A549 (cell line): ENCODE data around the gene NTRK3. TPM values are rescaled to one million over a fixed set of nuclear protein-coding genes. Genes with fewer than 3 reads are reported as not detected.

ENCODE experiments used
- ATAC-seq, 2 experiments: fragments of 200-7000 bp in 1 of 2; fragments of >200 bp in 1 of 2; cut with Nextera tagmentation in 1 of 2; cut with Tn5 transposase in 1 of 2; 3 replicates each; pipeline versions ENCODE4 v1.8.0 to v1.9.1; 2018 to 2020; ENCODE audit warnings: mild to moderate bottlenecking in 1 of 2, moderate library complexity in 1 of 2
- CTCF ChIA-PET: fragments of 300-600 bp; sonication (Branson Sonifier 250); formaldehyde crosslinking; extraction: SDS; loops from one replicate; lab custom pipeline; 2021; ENCODE audit warnings: antibody characterized with exemption, inconsistent platforms; lab: Yijun Ruan, JAX
- POLR2A ChIA-PET: fragments of 350-600 bp; formaldehyde crosslinking; extraction: SDS; loops from one replicate; lab custom pipeline; 2021; ENCODE audit warnings: antibody characterized with exemption, inconsistent platforms; lab: Yijun Ruan, JAX
- DNase-seq, 2 experiments: peaks; one replicate each; pipeline versions ENCODE4 v3.0.0 to v3.0.0-alpha.2; 2011 to 2016; ENCODE audit warnings: low read depth in 1 of 2, low spot score in 1 of 2
- FAIRE-seq: peaks from 2 replicates; lab custom pipeline; 2011; peaks lifted over from hg19 to GRCh38; lab: Jason Lieb, UNC
- H3K27ac ChIP-seq, 2 experiments: fragments of >200 bp; sonication (Bioruptor Twin); formaldehyde crosslinking; 3 replicates each; pipeline ENCODE4 v1.5.1; 2016 to 2017
- H3K4me1 ChIP-seq: fragments of >200 bp; sonication (Bioruptor Twin); formaldehyde crosslinking; 3 replicates; pipeline ENCODE4 v1.6.1; 2016
- H3K4me2 ChIP-seq: fragments of >200 bp; sonication (Bioruptor Twin); formaldehyde crosslinking; 3 replicates; pipeline ENCODE4 v1.6.1; 2016
- H3K4me3 ChIP-seq: fragments of >200 bp; sonication (Bioruptor Twin); formaldehyde crosslinking; 3 replicates; pipeline ENCODE4 v1.5.1; 2016
- H3K9me3 ChIP-seq: fragments of >200 bp; sonication (Bioruptor Twin); formaldehyde crosslinking; 3 replicates; pipeline ENCODE4 v1.6.1; 2016
- ATOH8 ChIP-seq: fragments of 250-450 bp; sonication (Bioruptor Pico); IDR thresholded peaks from 2 replicates; pipeline ENCODE4 v1.5.0; 2020; ENCODE audit warnings: low read depth, mild to moderate bottlenecking, moderate library complexity
- CEBPB ChIP-seq, 2 experiments: fragments of >200 bp in 1 of 2; sonication (Bioruptor Twin) in 1 of 2; formaldehyde crosslinking in 1 of 2; IDR thresholded peaks; 2 replicates each; pipeline ENCODE4 v1.6.1; 2012 to 2016
- FOXS1 ChIP-seq: fragments of 250-450 bp; sonication (Bioruptor Pico); IDR thresholded peaks from 2 replicates; pipeline ENCODE4 v1.5.0; 2020; ENCODE audit warnings: mild to moderate bottlenecking, moderate library complexity
- HDAC2 ChIP-seq: fragments of 200-600 bp; sonication (generic); IDR thresholded peaks from 2 replicates; pipeline ENCODE4 v1.6.1; 2016
- HOXB13 ChIP-seq: fragments of 250-450 bp; sonication (Bioruptor Pico); IDR thresholded peaks from 2 replicates; pipeline ENCODE4 v1.5.0; 2020; ENCODE audit warnings: low read depth, mild to moderate bottlenecking, moderate library complexity
- JUN ChIP-seq, 2 experiments: fragments of >200 bp; sonication (Bioruptor Twin); formaldehyde crosslinking; IDR thresholded peaks; 2 replicates in 1 of 2; 3 replicates in 1 of 2; pipeline ENCODE4 v1.6.1; 2016 to 2017
- MAX ChIP-seq: IDR thresholded peaks from 2 replicates; pipeline ENCODE4 v1.6.1; 2012
- MAZ ChIP-seq: fragments of 150-350 bp; IDR thresholded peaks from 2 replicates; pipeline ENCODE4 v1.6.1; 2014; ENCODE audit warnings: antibody characterized with exemption, low read depth, low read length, borderline replicate concordance
- PBX3 ChIP-seq: IDR thresholded peaks from 2 replicates; pipeline ENCODE4 v1.6.1; 2012
- POLR2A ChIP-seq: IDR thresholded peaks from 2 replicates; pipeline ENCODE4 v1.6.1; 2012; ENCODE audit warnings: mild to moderate bottlenecking, low read length
- RAD21 ChIP-seq, 2 experiments: fragments of >200 bp in 1 of 2; sonication (Bioruptor Twin) in 1 of 2; formaldehyde crosslinking in 1 of 2; IDR thresholded peaks in 1 of 2; conservative IDR thresholded peaks in 1 of 2; 2 replicates in 1 of 2; 3 replicates in 1 of 2; pipeline ENCODE4 v1.6.1; 2012 to 2018; ENCODE audit warnings: inconsistent platforms in 1 of 2
- RARB ChIP-seq: fragments of 250-450 bp; sonication (Bioruptor Pico); IDR thresholded peaks from 2 replicates; pipeline ENCODE4 v1.8.0; 2021; ENCODE audit warnings: mild to moderate bottlenecking, moderate library complexity
- RCOR1 ChIP-seq: fragments of 150-350 bp; IDR thresholded peaks from 2 replicates; pipeline ENCODE4 v1.6.1; 2014; ENCODE audit warnings: antibody characterized with exemption, low read length, low read depth
- RFX5 ChIP-seq: fragments of 450-650 bp; IDR thresholded peaks from 2 replicates; pipeline ENCODE4 v1.7.1; 2014; ENCODE audit warnings: antibody characterized with exemption, mild to moderate bottlenecking, moderate library complexity
- RNF2 ChIP-seq: fragments of 200-600 bp; sonication (generic); IDR thresholded peaks from 2 replicates; pipeline ENCODE4 v1.6.1; 2016; ENCODE audit warnings: low read depth, mild to moderate bottlenecking, antibody characterized with exemption, moderate library complexity, borderline replicate concordance
- TFCP2L1 ChIP-seq: fragments of 250-450 bp; sonication (Bioruptor Pico); IDR thresholded peaks from 2 replicates; pipeline ENCODE4 v1.5.0; 2021; ENCODE audit warnings: mild to moderate bottlenecking
- TP53 ChIP-seq: fragments of 250-450 bp; sonication (Bioruptor Pico); IDR thresholded peaks from 2 replicates; pipeline ENCODE4 v1.5.0; 2021; ENCODE audit warnings: mild to moderate bottlenecking, moderate library complexity
- ZNF302 ChIP-seq: fragments of 250-450 bp; sonication (Bioruptor Pico); IDR thresholded peaks from 2 replicates; pipeline ENCODE4 v1.9.0; 2021; ENCODE audit warnings: inconsistent platforms, mild to moderate bottlenecking, moderate library complexity
- ZSCAN20 ChIP-seq: fragments of 250-450 bp; sonication (Bioruptor Pico); IDR thresholded peaks from 2 replicates; pipeline ENCODE4 v1.8.0; 2022; ENCODE audit warnings: mild to moderate bottlenecking, moderate library complexity
- WGBS: methylation state at CpG from one replicate; pipeline ENCODE4 v1.1.6; 2017; ENCODE audit errors: missing lambda C conversion rate; 5-methylcytosine and 5-hydroxymethylcytosine counted together
- polyA minus RNA-seq: library from RNA; depleted of rRNA, polyadenylated mRNA; stranded (reverse); fragments of >200 nt; gene quantifications from 2 replicates; pipeline ENCODE4 v1.2.3, GENCODE V29; 2011; rRNA and poly(A)+ RNA removed
- polyA plus RNA-seq, 4 experiments: library from polyadenylated mRNA; depleted of rRNA in 3 of 4; stranded (reverse); fragments of >200 nt; fragmentation: RNase III in 1 of 4; extraction: RNeasy Plus Mini Kit Qiagen cat#74134 plus additional on column Dnase treatment in 1 of 4; gene quantifications; 2 replicates in 3 of 4; 3 replicates in 1 of 4; pipeline ENCODE4 v1.2.3, GENCODE V29; 2011 to 2017
- TF ChIP-seq, protein P1 (sequence below): fragments of >200 bp; sonication (Bioruptor Twin); formaldehyde crosslinking; IDR thresholded peaks from 3 replicates; pipeline ENCODE4 v1.5.1; 2016

NTRK3 gene
- polyA plus RNA-seq (2011; rRNA removed) (55.2 and 86.5 TPM in 2 replicates), polyA plus RNA-seq (2017; fragmentation: RNase III; extraction: RNeasy Plus Mini Kit Qiagen cat#74134 plus additional on column Dnase treatment) (50.3 to 60.8 TPM (median 55.0 TPM) in 3 replicates), polyA minus RNA-seq (242 and 247 TPM in 2 replicates)
- polyA plus RNA-seq (2012; cell fraction: cytosol; rRNA removed), result 48.2 and 56.5 TPM in 2 replicates
- polyA plus RNA-seq (2012; cell fraction: nucleus; rRNA removed), result 111 and 135 TPM in 2 replicates

DNA sequence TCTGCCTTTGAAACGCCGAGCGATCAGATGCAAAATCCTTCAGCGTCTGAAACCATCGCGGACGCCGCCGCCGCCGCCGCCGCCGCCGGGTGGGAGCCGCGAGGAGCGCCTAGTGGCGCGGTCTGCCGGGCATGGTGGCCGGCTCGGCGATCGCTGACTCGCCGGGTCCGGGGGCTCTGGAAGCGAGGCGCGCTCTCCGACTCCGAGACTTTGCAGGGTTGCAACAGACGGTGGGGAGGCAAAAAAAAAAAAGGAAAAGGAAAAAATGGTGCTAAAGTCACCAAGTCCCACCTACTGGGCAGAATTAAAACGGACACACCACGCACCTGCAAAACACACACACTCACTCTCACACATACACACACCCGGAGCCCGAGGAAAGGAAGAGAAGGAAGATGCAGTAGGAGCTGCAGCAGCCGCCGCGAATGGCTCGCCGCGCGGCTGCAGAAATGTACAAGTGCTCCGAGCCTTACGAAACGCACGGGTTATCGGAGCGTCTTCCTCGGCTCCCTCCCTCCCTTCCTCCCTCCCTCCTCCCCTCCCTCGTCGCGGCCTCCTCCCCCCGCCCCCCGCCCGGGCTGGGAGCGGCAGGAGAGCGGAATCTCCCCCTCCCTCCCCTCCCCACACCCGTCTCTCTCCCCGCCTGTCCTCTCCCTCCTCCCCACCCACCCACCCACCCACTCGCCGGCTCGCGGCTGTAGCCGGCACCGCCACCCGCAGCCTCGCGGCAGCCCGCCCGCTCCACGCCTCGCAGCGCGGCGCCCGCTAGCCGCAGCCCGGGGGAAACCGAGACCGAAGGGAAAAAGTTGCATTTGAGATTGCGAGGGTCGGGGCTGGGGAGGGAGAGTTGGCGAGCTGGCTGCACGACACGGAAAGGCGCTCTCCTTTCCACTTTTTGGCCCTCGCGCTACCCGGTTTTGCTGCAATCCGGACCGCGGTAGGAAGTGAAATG is at the start of gene NTRK3:
TSS of gene NTRK3 (minus strand) at position 461 of the 952 bp plus-strand sequence. CDS start 586 bp downstream, outside the sequence.
- H3K9me3 ChIP-seq, result no peaks in the 10 kb centered on the region
- no peak for FAIRE-seq
- 3% methylated on average over 57 of the region's 95 CpGs for WGBS
- TF ChIP-seq RNF2 (no peak), MAX (no peak), CEBPB (IDR thresholded peaks at IDR 0.05) (0 out of 4 replicates have a peak, but pooled peaks of 1 of the 2 experiments have one; percentile 9), POLR2A (0 out of 2 replicates have a peak, but pooled peaks have one; percentile 34), JUN (IDR thresholded peaks at IDR 0.05) (peak in 1 of 2 experiments; percentile 16; a peak in 2 of 5 replicates)
- TF ChIP-seq, all 56 proteins: peak for 3
- CTCF ChIA-PET, result interaction anchor here (0.6 to 15.0 kb wide), 4 partner anchors 9 to 195 kb away, joined by 3 to 201 read pairs (median 6); no protein-coding TSS in a partner anchor
- Histone ChIP-seq H3K4me2 (peak within 1 kb of the TSS; percentile 97), H3K27ac (peak within 1 kb of the TSS; percentile 87 to 92), H3K4me3 (peak within 1 kb of the TSS; percentile 81), H3K4me1 (peaks cover 19% of the 10 kb centered on the region; the same call in 2 of the 3 replicates)
- peak in 1 of 2 experiments; percentile 49 for DNase-seq
- POLR2A ChIA-PET, result no interaction called here
- peak; percentile 45 to 62 for ATAC-seq

GRCh38 chr15:88303395-88303794 is 46.9 kb upstream of the NTRK3 start:
- POLR2A ChIA-PET, result no interaction called here
- Histone ChIP-seq H3K4me1 (peaks cover 4% of the 10 kb centered on the region; the same call in 1 of the 3 replicates), H3K27ac (no peak overlapping the region), H3K9me3 (no peaks in the 10 kb centered on the region), H3K4me2 (no peak overlapping the region), H3K4me3 (no peak overlapping the region)
- FAIRE-seq (no peak), ATAC-seq (no peak), DNase-seq (no peak)
- CTCF ChIA-PET, result interaction anchor here (0.5 to 4.9 kb wide), 7 partner anchors 9 to 147 kb away, joined by 3 to 22 read pairs (median 5); partner anchors contain the start of gene NTRK3
- TF ChIP-seq RARB (CRISPR knock-in tag) (no peak), RCOR1 (no peak), HDAC2 (no peak), TFCP2L1 (CRISPR knock-in tag) (no peak), ZNF302 (CRISPR knock-in tag) (no peak), RAD21 (conservative IDR thresholded peaks at IDR 0.05 in 1 of 2, IDR thresholded peaks at IDR 0.05 in 1 of 2) (no peak), PBX3 (no peak), TP53 (CRISPR knock-in tag) (no peak), RFX5 (no peak), RNF2 (no peak), POLR2A (no peak), ATOH8 (CRISPR knock-in tag) (no peak), FOXS1 (CRISPR knock-in tag) (no peak), ZSCAN20 (CRISPR knock-in tag) (no peak), MAZ (no peak), HOXB13 (CRISPR knock-in tag) (no peak)
- TF ChIP-seq, protein P1, sequence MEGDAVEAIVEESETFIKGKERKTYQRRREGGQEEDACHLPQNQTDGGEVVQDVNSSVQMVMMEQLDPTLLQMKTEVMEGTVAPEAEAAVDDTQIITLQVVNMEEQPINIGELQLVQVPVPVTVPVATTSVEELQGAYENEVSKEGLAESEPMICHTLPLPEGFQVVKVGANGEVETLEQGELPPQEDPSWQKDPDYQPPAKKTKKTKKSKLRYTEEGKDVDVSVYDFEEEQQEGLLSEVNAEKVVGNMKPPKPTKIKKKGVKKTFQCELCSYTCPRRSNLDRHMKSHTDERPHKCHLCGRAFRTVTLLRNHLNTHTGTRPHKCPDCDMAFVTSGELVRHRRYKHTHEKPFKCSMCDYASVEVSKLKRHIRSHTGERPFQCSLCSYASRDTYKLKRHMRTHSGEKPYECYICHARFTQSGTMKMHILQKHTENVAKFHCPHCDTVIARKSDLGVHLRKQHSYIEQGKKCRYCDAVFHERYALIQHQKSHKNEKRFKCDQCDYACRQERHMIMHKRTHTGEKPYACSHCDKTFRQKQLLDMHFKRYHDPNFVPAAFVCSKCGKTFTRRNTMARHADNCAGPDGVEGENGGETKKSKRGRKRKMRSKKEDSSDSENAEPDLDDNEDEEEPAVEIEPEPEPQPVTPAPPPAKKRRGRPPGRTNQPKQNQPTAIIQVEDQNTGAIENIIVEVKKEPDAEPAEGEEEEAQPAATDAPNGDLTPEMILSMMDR, result no peak
